GM19397 (cell line): ENCODE data around the gene N4BP3.
"Not testable (repeated sequence)": the region's sequence is repeated elsewhere in the genome, so short reads cannot be mapped to it uniquely, and the experiment has no call there.

Experiments used
- ATAC-seq: cut with Tn5 transposase; IDR thresholded peaks from one replicate; pipeline ENCODE4 v1.9.1; 2021; ENCODE audit warnings: mild to moderate bottlenecking, moderate library complexity; ENCODE audit not compliant: unreplicated experiment

N4BP3 gene

DNA sequence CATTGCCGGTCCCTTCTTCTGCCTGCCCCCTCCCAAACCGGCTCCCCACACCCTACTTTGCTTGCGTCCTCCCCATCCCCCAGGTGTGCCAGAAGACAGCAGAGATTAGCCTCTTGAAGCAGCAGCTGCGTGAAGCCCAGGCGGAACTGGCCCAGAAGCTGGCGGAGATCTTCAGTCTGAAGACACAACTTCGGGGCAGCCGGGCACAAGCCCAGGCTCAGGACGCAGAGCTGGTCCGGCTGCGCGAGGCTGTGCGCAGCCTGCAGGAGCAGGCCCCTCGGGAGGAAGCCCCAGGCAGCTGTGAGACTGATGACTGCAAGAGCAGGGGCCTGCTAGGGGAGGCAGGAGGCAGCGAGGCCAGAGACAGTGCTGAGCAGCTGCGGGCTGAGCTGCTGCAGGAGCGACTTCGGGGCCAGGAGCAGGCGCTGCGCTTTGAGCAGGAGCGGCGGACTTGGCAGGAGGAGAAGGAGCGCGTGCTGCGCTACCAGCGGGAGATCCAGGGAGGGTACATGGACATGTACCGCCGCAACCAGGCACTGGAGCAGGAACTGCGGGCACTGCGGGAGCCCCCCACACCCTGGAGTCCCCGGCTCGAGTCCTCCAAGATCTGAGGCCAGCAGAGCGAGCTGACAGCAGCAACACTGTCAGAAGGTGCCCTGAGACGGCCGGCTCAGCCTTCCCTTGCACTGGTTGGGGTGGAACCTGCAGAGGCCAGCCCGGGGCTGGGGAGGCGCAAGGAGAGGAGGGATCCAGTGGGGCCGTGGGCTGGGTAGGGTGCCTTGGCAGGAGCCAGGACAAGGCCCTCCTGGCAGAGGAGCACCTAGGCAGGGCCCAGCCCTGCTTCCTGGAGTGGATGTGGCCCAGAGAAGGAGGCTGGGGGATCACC lies 8.3 kb downstream of the N4BP3 start:
- ATAC-seq = peak; percentile 2

DNA sequence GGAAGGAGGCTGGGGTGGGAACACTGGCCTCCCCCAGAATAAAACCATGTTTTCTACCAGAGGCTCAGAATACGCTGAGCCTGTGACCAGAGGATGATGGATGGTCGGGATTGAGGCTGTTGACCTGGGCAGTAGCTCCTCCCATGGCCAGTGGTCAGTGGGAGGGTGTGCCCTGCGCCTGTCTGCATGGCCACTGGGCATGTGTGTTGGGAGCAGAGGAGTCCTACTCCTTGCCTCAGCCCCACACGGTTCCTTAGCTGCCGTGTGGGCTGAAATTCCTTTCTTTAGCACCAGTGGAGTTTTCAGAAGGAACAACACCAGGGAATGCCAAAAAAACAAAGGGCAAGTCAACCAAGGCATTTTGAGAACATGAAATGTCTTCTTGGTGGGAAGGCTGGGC lies 9.0 kb downstream of the N4BP3 start:
- ATAC-seq = no peak

DNA sequence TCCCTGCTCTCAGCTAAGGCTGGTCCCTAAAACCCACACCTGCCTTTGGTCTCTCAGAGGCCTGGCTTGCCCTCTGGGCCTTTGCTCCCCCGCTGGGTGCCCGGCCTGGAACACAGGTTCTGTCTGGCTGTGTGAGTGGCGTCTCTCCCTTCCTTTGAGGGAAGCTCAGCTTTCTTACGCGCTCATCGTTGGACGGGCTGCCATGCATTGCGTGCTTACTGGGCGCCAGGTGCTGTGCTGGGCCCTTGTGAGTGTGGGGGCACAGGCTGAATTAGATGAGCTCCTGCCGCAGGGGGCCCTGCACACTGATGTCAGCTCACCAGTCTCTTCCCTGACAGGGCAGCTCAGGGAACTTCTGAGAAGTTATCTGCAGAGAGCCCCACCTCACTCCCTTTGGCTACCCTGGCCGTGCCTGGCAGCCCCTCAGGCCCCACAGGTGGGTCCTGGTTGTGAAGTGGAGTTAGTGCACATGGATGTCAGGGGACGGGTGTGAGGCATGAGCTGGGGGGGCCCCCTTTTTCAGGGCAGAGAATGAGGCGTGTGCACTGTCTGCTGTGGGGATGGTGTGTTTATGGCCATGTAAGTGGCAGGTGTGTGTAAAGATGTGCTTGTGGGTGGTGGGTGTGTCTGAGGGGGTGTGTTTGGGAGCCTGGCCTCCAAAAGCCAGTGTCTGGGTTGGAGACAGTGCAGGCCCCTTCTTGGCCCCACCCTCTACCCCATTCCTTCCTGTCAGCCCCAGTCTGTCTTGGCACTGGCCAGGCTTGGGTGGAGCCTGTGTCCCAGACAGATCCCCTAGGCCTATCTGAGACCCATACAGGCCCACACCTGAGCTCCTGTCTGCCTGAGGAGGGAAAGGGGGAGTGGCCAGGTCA lies 10.0 kb downstream of the N4BP3 start:
- ATAC-seq = no peak

DNA sequence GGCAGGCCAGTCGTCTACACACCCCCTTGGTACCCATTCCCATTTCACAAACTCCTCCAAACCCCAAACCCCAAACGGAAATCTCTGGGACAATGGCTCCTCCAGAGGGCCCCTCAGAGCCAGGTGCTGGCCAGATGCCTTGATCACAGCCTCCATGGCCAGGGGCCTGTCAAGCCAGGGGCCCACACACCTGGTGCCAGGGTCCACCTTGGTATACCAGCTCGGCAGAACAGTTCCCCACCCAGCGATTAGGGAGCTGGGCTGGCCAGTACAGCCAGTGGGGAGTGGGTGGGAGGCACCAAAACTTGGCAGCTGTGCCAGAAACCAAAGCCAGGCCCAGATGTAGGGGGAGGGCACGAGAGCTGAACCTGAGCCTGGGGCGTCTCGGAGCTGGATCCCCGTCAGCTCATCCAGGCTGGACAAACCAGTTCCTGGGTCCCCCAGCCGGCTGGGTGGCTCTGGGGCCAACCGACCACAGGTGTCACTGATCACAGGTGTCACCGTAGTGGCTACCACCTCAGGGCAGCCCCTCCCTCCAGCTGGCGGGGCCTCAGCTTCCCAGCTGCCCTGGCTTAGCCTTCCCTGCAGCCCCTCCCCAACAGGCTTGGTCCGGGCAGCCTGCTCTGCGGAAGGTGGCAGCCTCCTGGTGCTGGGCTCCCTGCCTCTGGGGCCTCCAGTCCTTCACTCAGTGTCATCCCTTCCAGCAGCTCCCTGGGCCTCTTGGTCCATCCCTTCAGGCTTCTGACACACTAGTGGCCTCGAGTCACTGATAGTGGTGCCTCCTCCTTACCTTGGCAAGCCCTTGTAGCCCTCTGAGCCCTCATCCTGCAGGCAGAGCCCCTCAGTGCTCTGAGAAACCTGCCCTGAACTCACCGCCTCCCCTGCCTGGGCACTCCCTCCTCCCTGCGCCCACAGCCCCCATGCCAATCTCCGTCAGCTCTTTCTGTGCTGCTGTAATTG lies 10.9 kb downstream of the N4BP3 start:
- no peak for ATAC-seq

DNA sequence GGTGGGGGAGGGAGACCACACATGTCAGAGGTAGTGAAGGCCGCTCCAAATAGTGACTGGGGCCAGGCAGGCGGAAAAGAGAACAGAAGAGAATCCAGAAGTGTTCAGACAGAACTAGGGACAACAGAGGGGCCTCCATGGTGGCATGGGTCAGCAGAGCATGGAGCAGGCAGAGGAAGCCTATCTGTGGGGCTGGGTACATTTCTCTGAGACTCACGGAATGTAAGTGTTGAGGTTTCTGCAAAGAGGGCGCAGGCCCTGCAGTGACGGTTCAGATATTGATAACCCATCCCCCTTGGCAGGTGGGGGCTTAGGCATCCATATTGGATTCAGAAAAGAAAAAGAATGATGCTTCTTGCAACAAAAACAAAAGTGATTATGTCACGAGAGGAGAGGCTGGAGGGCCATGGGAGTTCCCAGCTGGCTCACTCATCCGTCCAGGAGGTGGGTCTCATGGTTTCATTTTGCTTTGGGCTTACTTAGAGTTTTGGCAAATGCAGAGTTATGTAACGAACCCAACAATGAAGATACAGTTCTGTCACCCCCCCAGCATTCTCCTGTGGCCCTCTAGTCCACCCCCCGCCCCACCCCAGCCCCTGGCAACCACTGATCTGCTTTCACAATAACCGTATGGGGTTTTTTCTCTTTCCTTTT lies 12.0 kb downstream of the N4BP3 start:
- no peak for ATAC-seq

DNA sequence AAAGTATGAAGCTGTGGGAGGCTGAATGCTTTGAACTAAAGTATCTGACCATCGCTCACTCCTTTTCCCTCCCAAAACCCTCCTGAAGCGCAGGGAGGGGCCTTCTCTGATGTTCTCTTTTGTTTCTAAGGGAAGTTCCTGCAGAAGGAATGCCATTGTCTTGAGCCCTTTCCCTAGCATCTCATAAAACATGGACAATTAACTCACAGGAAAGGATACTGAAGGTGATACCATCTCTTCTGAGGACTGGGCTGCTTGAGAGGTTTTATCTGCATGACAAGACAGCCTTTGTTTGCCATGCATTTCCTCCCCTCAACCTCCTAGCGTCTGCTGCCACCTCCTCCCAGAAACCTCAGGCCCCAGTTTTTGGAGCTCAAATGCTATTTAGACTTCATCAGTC lies 13.2 kb downstream of the N4BP3 start:
- ATAC-seq = no peak

DNA sequence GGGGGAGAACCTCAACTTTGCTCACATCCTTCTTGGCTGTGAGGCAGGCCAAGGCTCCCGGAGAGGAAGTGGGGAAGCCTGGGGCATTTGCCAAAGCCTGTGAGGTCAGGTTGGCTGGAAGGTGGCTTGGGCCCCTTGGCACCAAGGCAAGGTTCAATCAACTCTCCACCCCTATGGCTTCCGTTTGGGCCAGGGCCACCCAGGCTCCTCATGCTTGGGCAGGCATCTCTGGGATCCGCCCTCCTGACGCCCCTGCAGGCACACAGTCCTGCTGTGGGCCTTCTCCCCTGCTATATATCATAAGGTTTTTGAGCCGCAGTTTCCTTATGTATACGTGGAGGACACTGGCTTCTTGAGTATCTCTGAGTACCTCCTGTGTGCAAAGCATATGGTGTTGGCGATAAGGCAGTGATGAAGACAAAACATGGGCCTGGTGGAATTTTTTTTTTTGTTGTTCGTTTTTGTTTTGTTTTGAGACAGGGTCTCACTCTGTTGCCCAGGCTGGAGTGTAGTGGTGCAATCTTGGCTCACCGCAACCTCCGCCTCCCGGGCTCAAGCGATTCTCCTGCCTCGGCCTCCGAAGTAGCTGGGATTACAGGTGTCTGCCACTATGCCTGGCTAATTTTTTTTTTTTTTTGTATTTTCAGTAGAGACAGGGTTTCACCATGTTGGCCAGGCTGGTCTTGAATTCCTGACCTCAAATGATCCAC lies 14.1 kb downstream of the N4BP3 start:
- not testable (repeated sequence) for ATAC-seq

DNA sequence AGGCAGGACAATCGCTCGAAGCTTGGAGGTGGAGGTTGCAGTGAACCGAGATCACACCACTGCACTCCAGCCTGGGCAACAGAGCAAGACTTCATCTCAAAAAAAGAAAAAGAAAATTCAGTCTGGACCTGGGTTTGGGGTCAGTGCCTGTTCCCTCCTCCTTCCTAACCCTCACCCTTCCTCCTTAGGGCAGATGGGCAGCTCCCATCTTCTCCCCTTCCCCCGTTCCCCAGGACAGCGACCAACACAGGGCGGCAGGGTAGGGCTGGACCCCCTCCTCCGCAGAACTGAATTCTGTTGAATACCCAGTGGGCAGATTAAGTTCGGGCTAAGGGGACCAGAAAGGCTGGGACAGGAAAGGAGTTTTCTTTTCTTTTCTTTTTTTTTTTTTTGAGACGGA lies 16.0 kb downstream of the N4BP3 start:
- no peak for ATAC-seq

DNA sequence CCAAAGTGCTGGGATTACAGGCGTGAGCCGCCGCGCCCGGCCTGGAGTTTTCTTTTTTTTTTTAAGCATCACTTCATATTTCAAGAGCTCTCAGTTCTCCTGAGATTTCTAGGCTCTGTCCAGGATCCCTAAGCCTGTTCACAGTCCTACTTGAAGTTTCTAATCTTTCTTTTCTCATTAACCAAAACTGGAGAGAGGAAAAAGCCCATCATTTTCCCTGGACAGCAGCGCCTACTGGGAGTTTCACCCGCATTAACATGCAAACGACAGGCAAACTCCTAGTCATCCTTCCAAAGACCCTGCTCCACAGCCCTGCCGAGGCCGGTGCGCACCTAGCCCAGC lies 16.9 kb downstream of the N4BP3 start:
- not testable (repeated sequence) for ATAC-seq

DNA sequence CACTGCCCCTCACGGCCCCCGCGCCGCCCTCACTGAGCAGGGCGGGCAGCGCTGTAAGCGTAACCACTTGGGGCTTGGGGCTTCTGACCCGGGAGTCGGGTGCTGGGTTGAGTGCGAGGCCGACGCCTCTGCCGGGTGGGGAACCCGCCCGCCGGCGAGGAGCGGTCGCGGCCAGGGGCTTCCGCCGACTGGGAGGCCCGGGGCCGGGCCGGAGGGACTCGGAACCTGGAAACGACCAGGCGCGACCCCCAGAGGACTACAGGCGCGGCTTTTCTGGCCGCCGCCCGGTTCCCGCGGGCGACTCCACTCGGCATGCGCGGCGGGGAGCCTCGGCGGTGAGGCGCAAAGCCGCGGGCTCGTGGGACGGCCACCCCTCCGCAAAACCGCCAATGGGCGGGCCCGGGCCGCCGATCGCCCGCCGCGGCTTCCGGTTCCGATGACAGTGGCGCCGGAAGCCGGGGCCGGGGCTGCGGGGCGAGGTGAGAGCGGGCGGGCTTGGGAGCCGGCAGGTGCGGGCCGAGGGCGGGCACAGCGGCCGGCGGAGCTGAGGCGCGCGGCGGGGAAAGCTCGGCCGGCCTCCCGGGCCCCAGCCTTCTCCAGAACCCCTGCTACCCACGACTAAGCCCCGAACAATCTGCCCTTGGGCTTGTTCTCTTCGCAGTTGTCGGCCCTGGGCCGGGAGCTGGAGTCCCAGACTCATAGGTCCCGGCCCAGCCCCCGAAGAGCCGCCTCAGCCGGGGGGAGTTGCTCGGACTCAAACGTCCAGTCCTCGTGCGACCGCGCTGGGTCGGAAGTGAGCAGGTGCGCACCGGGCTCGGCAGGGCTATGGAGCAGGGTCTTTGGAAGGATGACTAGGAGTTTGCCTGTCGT lies 17.5 kb downstream of the N4BP3 start, which contains the start of gene RMND5B:
TSS of gene RMND5B (plus strand) at position 439 of the 870 bp plus-strand sequence. CDS start 7,106 bp downstream, outside the sequence.
- ATAC-seq = peak; percentile 96

DNA sequence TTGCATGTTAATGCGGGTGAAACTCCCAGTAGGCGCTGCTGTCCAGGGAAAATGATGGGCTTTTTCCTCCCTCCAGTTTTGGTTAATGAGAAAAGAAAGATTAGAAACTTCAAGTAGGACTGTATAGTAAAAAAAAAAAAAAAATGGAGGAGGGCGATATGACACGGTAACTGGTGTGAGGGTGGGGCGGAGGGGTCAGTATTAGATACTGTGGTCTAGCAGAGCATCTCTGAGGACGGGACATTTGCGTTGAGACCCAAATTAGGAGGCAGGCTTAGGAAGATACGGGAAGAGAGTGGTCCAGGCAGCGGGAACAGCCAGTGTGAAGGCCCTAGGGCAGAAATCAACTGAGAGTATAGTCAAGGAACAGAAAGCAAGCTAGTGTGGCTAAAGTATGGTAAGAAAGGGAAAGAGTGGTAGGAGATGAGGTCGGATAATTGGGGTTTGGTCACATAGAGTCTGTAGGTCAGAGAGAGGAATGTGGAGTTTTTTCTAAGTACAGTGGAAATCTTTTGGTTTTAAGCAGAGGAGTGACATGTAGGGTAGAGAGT lies 18.2 kb downstream of the N4BP3 start:
- no peak for ATAC-seq

DNA sequence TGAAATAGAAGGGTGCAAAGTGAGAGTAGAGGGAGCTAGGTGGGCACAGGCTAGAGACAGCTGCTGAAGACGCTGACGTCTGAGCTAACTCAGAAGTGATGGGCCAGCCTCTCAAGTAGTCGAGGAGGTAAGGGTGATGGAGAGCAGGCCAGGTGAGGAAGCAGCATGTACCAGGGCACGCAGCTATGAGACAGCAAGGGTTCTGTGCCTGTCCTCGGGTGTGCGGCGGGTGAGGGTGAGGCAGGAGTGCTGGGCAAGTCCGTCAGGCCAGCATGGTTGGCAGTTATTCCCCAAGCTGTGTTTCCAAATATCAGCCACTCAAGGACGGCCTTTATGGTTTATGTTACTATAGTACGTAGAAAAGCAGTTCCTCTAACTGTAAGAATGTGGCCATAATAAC lies 23.7 kb downstream of the N4BP3 start:
- no peak for ATAC-seq

DNA sequence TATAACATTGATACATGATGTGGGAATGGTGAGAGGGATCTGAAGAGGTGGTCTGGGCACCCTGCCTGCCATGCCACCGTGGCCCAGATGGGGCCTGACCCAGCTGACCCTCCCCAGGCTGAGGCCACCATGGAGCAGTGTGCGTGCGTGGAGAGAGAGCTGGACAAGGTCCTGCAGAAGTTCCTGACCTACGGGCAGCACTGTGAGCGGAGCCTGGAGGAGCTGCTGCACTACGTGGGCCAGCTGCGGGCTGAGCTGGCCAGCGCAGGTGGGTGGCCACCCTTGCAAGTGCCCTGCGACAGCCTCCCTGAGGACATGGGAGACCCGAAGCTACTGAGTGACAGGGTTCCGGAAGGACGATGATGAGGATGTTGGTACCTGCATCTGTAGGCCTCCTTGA lies 24.7 kb downstream of the N4BP3 start:
- no peak for ATAC-seq

DNA sequence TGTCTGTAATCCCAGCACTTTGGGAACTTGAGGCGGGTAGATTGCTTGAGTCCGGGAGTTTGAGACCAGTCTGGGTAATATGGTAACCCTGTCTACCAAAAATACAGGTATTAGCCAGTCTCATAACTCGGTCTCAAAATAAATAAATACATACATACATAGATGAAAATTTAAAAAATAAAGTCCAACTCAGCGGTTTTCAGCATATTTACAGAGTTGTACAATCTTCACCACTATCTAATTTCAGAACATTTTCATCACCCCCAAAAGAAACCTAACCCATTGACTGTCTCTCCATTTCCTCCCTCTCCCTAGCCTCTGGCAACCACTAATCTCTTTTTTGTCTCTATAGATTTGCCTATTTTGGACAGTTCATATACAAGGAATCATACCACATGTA lies 28.2 kb downstream of the N4BP3 start:
- no peak for ATAC-seq

DNA sequence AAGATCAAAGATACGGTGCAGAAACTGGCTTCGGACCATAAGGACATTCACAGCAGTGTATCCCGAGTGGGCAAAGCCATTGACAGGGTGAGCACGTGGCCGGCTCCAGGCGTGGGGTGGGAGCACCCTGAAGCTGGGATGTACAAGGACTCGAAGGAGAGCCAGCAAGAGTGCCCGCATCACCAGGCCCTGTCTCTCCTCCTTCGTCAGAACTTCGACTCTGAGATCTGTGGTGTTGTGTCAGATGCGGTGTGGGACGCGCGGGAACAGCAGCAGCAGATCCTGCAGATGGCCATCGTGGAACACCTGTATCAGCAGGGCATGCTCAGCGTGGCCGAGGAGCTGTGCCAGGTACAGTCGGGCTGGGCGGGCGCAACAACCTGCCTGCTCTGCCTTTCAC lies 29.3 kb downstream of the N4BP3 start:
- ATAC-seq = no peak

DNA sequence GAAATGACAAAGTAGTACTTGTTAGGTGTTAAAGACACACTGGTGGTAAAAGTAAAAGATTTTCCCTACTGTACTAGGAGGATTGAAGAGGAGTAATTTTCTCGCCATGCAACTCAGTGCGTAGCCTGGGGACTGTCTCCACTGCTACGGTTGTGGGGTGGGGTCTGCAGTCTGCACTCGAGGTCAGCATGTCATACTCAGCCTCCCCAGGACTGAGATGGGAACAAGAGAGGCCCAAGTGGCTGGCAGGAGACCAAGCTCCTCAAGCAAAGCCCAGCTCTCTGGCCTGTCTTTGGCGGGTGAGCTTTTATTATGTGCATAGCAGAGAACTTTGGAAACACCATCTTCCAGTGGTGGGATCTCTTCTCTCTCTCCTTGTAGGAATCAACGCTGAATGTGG lies 29.9 kb downstream of the N4BP3 start:
- ATAC-seq = no peak

DNA sequence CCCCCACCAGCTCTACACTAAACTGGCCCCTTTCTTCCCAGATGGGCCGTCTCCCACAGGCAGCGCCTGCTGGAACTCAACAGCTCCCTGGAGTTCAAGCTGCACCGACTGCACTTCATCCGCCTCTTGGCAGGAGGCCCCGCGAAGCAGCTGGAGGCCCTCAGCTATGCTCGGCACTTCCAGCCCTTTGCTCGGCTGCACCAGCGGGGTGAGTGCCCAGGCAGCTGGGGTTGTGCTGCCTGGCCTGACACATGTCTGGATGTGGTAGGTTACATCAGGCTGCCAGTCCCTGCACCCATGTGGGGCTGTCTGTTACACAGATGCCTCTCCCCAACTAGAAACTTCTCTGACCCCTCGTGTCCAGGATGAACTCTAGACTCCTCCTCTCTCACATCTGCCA lies 30.6 kb downstream of the N4BP3 start:
- ATAC-seq = no peak
